Kidney (tissue), 14 donors: ENCODE measurements around the gene SLC15A1. TPM values are rescaled to one million over a fixed set of nuclear protein-coding genes. Genes with fewer than 3 reads are reported as not detected.

Experiments
- DNase-seq, 5 donors: peaks; one replicate each; pipeline ENCODE4 v3.0.0-alpha.2; 2013 to 2020
- FAIRE-seq: peaks from 2 replicates; lab custom pipeline; 2012; peaks lifted over from hg19 to GRCh38; lab: Jason Lieb, UNC
- H3K27ac ChIP-seq, 2 donors: one replicate each; pipeline ENCODE4 v1.7.0; 2013; ENCODE audit warnings: low read depth in 2 of 2, low read length in 2 of 2, inconsistent platforms in 1 of 2
- H3K27me3 ChIP-seq: one replicate; pipeline ENCODE4 v1.7.1; 2013; ENCODE audit warnings: low read length, inconsistent platforms; ENCODE audit not compliant: control insufficient read depth, insufficient read depth
- H3K36me3 ChIP-seq, 3 donors: one replicate each; pipeline versions ENCODE4 v1.7.0 to v1.7.1; 2013; ENCODE audit warnings: low read length in 3 of 3, control low read depth in 1 of 3, inconsistent platforms in 1 of 3; ENCODE audit not compliant: insufficient read depth in 3 of 3, control insufficient read depth in 2 of 3
- H3K4me1 ChIP-seq, 3 donors: one replicate each; pipeline versions ENCODE4 v1.7.0 to v1.7.1; 2013; ENCODE audit warnings: low read length in 3 of 3, inconsistent platforms in 1 of 3, low read depth in 1 of 3; ENCODE audit not compliant: control insufficient read depth in 2 of 3, insufficient read depth in 2 of 3
- H3K4me3 ChIP-seq, 3 donors: one replicate each; pipeline versions ENCODE4 v1.7.0 to v1.8.1; 2013; ENCODE audit warnings: low read length in 3 of 3, control low read depth in 1 of 3, inconsistent platforms in 1 of 3
- H3K9ac ChIP-seq, 3 donors: one replicate each; pipeline versions ENCODE4 v1.7.0 to v1.7.1; 2013; ENCODE audit warnings: low read length in 3 of 3, control low read depth in 1 of 3, inconsistent platforms in 1 of 3
- H3K9me3 ChIP-seq, 3 donors: one replicate each; pipeline versions ENCODE4 v1.7.0 to v1.7.1; 2013; ENCODE audit warnings: low read length in 3 of 3, control low read depth in 1 of 3, inconsistent platforms in 1 of 3; ENCODE audit not compliant: control insufficient read depth in 2 of 3, insufficient read depth in 1 of 3
- intact Hi-C: fragments of 100-400 bp; cut with DNase I; formaldehyde crosslinking; loops from one replicate; pipeline ENCODE4 v1.11.1; 2022
- polyA plus RNA-seq: library from polyadenylated mRNA; stranded (reverse); fragments of 350-450 nt; fragmentation: Illumina TruSeq; extraction: RNeasy Lipid Tissue Mini Kit (QIAGEN cat#74804); gene quantifications from one replicate; pipeline ENCODE4 v1.2.3, GENCODE V29; 2014; ENCODE audit warnings: low read depth, low replicate concordance; ENCODE audit not compliant: insufficient read depth
- total RNA-seq: library from RNA; stranded (reverse); fragmentation: NEBNext Ultra II Directional; extraction: Animal tissue kit (Norgen Biotek cat#: 25700); gene quantifications from one replicate; pipeline ENCODE4 v1.2.1, GENCODE V29; 2021
- TF ChIP-seq, protein P1 (sequence below): IDR thresholded peaks from 3 replicates; pipeline ENCODE4 v1.5.1; 2012; ENCODE audit warnings: mild to moderate bottlenecking, moderate library complexity, borderline replicate concordance; ENCODE audit not compliant: insufficient read depth; ENCODE audit errors: extremely low read depth
- donor health status: control.
- donor health status: control.
- donor health status: control.
- donor health status: control.
- donor health status: control.
- donor health status: DM: yes; HTN: yes; CAD: no.
- donor health status: Normal renal cell carcinoma (clear cell type).

SLC15A1 gene
- total and polyA plus RNA-seq, 2 donors from 2014 or later = 5.6 to 10.2 TPM

- H3K4me3 ChIP-seq = no peak overlapping the region
- DNase-seq (no peak), FAIRE-seq (no peak)
- intact Hi-C loops = no loop called here
- H3K36me3 ChIP-seq = no peaks in the 10 kb centered on the region
- no peaks in the 10 kb centered on the region for H3K9me3 ChIP-seq
- peaks cover 3% of the 10 kb centered on the region for H3K27me3 ChIP-seq
- H3K9ac ChIP-seq = no peak overlapping the region
- no peak overlapping the region for H3K27ac ChIP-seq
- peaks cover 0 to 5% (median 4%) of the 10 kb centered on the region in 3 donors for H3K4me1 ChIP-seq
- TF ChIP-seq, protein P1, sequence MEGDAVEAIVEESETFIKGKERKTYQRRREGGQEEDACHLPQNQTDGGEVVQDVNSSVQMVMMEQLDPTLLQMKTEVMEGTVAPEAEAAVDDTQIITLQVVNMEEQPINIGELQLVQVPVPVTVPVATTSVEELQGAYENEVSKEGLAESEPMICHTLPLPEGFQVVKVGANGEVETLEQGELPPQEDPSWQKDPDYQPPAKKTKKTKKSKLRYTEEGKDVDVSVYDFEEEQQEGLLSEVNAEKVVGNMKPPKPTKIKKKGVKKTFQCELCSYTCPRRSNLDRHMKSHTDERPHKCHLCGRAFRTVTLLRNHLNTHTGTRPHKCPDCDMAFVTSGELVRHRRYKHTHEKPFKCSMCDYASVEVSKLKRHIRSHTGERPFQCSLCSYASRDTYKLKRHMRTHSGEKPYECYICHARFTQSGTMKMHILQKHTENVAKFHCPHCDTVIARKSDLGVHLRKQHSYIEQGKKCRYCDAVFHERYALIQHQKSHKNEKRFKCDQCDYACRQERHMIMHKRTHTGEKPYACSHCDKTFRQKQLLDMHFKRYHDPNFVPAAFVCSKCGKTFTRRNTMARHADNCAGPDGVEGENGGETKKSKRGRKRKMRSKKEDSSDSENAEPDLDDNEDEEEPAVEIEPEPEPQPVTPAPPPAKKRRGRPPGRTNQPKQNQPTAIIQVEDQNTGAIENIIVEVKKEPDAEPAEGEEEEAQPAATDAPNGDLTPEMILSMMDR = no peak
Measured at GRCh38 chr13:98749501-98749900, 3.0 kb downstream of the SLC15A1 start.

DNA sequence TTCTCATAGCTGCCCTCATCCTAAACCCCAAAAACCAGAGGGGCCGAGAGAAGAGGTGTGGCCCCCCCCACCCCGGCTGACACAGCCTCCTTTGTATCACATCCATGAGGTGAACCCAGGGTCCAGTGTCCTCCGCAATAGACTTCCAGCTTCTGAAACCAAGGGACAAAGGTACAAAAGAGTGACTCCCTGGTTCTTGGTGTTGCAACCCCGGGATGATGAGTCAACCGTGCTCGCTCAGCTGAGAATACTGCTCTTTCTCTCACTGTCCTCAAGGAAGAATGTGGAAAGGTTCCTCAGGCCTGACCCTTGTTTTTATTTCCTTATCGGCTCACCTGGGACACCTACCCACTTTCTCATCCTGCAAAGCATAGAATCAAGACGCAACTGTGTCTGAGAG lies 5.5 kb downstream of the SLC15A1 start:
- DNase-seq (no peak), FAIRE-seq (no peak)
- TF ChIP-seq, protein P1 = no peak
- no peaks in the 10 kb centered on the region for H3K27me3 ChIP-seq
- H3K27ac ChIP-seq = no peak overlapping the region
- H3K36me3 ChIP-seq = no peaks in the 10 kb centered on the region
- intact Hi-C loops = no loop called here
- no peak overlapping the region for H3K9ac ChIP-seq
- no peaks in the 10 kb centered on the region for H3K9me3 ChIP-seq
- peaks cover 0 to 5% (median 2%) of the 10 kb centered on the region in 3 donors for H3K4me1 ChIP-seq
- no peak overlapping the region for H3K4me3 ChIP-seq

DNA sequence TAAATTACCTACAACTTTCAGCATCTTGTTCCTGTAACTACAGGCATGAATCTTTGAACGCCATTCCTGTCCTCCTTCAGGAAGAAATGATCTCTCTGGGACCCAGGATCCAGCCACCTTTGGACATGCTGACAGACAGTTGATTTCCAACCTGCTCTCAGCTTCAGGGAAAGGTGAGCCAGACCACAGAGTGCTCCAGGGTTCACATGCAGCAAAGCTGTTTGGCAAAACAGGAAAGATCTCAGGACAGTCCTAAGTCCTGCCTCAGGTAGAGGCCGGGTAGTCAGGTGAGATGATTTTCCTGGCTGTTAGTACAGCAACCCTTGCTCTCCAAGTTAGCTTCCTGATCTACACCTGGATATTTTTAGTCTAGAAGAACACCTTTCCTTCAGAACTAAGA lies 9.1 kb downstream of the SLC15A1 start:
- no peak overlapping the region for H3K4me3 ChIP-seq
- H3K27me3 ChIP-seq = no peaks in the 10 kb centered on the region
- peaks cover 0 to 5% (median 0%) of the 10 kb centered on the region in 3 donors for H3K4me1 ChIP-seq
- intact Hi-C loops = no loop called here
- H3K9ac ChIP-seq = no peak overlapping the region
- FAIRE-seq (no peak), DNase-seq (no peak)
- no peaks in the 10 kb centered on the region for H3K9me3 ChIP-seq
- TF ChIP-seq, protein P1 = no peak
- H3K27ac ChIP-seq = no peak overlapping the region
- H3K36me3 ChIP-seq = no peaks in the 10 kb centered on the region

DNA sequence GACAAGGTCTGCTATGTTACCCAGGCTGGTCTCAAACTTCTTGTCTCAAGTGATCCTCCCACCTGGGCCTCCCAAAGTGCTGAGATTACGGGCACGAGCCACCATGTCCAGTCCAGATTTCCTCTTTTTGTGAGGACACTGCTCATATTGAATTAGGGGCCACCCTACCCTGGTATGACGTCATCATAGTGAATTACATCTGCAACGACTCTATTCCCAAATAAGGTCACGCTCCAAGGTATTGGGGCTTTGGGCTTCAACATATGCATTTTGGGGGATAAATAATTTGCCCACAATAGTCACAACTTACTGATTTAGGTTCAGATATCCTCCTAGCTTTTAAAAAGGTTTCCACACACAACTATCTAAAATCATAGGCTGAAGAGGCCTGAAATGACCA lies 9.5 kb downstream of the SLC15A1 start:
- Histone ChIP-seq H3K27me3 (no peaks in the 10 kb centered on the region), H3K36me3 (no peaks in the 10 kb centered on the region), H3K9ac (no peak overlapping the region), H3K4me1 (peaks cover 0 to 5% (median 0%) of the 10 kb centered on the region in 3 donors), H3K9me3 (peaks cover 0 to under 1% (median 0%) of the 10 kb centered on the region in 3 donors), H3K4me3 (no peak overlapping the region), H3K27ac (no peak overlapping the region)
- FAIRE-seq (no peak), DNase-seq (no peak)
- intact Hi-C loops = no loop called here
- TF ChIP-seq, protein P1 = no peak
